ENCODE results near the gene CA5A. TPM values are rescaled to one million over a fixed set of nuclear protein-coding genes. Genes with fewer than 3 reads are reported as not detected.

Gene CA5A
- total RNA-seq, 4 donors from 2014 or later, result not detected

- TF ChIP-seq, protein P1, sequence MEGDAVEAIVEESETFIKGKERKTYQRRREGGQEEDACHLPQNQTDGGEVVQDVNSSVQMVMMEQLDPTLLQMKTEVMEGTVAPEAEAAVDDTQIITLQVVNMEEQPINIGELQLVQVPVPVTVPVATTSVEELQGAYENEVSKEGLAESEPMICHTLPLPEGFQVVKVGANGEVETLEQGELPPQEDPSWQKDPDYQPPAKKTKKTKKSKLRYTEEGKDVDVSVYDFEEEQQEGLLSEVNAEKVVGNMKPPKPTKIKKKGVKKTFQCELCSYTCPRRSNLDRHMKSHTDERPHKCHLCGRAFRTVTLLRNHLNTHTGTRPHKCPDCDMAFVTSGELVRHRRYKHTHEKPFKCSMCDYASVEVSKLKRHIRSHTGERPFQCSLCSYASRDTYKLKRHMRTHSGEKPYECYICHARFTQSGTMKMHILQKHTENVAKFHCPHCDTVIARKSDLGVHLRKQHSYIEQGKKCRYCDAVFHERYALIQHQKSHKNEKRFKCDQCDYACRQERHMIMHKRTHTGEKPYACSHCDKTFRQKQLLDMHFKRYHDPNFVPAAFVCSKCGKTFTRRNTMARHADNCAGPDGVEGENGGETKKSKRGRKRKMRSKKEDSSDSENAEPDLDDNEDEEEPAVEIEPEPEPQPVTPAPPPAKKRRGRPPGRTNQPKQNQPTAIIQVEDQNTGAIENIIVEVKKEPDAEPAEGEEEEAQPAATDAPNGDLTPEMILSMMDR (IDR thresholded peaks at IDR 0.05; ENCODE audit: low read depth), result no peak
These were observed 97.4 kb downstream of the CA5A start for GRCh38 chr16:87838643-87839541.

Small RNAs within 50 kb of the gene (small RNA-seq; reads per million reads assigned to genes)
- gene AC127455.1, result not detected

Other genes starting within 250 kb of the CA5A start
- 10 to 100 TPM; 17.0 to 51.6 (median 23.2) TPM for gene KLHDC4, start 170.5 kb downstream of the CA5A start, total RNA-seq
- gene SLC7A5, start 67.0 kb downstream of the CA5A start, total RNA-seq, result 1 to 10 TPM in 2 of 4 donors, under 1 TPM in 2; 0.38 to 1.5 (median 1.2) TPM
- 10 to 100 TPM; 12.9 to 21.1 (median 16.9) TPM for gene BANP, start 14.9 kb upstream of the CA5A start, total RNA-seq

Data from subcutaneous adipose tissue (tissue), 4 donors.